Activated CD4-positive, alpha-beta T cell treated with anti-CD3 and anti-CD28 coated beads, Interleukin-2, amount 50 U/mL, for 1 hour (primary cell): Measurements from ENCODE around the gene R3HCC1L.
A peak's percentile ranks its signal among the peaks of the same experiment; 100 is the strongest.

Source experiments
- DNase-seq: peaks from one replicate; pipeline ENCODE4 v3.0.0-alpha.2; 2020

Gene R3HCC1L

DNA sequence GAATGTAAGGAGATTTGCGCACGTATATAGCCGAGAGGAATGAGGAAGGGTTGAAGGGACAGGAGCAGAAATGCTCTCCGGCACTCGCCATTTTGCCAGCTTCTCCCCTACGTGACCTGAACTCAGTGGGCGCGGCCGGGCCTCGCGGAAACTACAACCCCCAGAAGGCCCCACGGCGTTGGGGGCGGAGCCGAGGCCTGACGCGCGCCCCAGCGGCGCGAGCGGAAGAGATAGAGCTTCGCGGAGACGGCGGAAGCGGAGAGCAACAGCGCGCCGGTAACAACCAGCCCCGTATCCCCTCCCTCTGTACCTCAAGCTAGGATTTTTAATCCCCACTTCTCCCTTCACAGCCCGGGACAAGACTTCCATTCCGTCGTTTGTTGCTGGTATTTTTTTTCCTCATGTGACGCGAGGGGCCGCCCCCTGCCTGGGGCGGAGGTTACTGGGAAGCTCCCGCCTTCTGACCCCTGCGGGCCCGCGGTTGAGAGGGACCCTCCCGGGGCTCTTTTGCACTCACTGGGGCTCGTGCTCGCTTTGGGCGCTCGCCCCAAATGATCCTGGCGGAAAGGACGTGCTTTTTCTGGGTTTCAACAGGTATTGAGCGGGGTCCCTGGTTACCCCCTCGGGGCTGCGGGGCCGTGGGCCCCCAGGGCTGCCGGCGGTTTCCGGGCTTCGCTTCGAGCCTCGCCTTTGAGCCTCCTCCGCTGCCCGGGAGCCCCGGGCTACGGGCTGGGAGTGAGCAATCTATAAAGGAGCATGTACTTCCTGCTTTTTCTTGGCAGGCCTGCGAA lies at the start of gene R3HCC1L:
Gene R3HCC1L, plus strand, starts transcription at position 227 of the 791 bp plus-strand sequence. CDS start 73,458 bp downstream, outside the sequence.
- DNase-seq: peak; percentile 93

DNA sequence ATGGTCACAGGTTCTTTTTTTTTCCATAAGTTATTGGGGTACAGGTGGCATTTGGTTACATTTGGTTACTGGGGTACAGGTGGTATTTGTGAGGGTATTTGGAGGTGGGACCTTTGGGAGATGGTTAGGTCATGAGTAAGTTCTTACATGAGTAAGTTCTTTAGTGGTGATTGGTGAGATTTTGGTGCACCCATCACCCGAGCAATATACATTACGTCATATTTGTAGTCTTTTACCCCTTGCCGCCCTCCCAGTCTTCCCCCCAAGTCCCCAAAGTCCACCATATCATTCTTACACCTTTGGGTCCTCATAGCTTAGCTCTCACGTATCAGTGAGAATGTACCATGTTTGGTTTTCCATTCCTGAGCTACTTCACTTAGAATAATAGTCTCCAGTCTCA lies 49.2 kb upstream of the R3HCC1L start:
- DNase-seq: no peak

DNA sequence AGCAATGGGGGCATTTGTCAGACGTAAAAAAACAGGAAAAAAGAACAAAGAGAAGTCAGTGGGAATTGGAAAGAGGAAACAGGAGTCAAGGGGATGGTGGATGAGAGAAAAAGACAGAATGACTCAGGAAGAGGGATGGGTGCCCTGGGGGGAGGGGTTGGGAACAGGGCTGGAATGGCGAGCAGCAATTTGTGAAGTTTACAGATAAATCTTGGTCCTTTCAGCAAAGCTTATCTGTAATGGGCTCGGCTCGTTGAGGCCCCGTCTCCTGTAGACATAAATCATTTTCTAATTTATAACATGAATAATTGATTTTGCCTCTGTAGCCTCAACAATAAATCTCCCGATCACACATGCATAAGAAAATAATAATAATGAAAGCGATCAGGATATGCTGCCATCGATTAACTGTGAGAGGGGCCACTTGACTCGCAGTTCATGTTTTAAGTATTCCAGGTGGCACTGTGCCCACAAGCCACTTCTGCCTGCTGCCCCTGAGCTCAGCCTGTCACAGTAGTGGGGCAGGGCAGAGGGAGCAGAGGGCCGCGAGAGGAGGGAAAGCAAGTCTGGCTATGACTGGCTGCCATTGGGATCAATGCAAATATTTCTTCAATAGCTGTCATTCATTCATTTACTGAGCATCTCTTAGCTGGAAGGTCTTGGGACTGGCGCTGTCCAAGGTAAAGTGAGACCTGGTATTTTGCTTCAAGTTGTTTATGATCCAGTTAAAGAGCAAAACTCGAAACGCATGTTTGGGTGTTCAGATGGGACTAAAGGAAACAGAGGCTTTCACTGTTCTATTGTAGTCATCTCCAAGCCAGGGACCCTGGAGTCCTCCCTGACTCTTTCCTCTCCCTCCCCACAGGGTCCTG lies 47.4 kb upstream of the R3HCC1L start:
- DNase-seq: no peak

DNA sequence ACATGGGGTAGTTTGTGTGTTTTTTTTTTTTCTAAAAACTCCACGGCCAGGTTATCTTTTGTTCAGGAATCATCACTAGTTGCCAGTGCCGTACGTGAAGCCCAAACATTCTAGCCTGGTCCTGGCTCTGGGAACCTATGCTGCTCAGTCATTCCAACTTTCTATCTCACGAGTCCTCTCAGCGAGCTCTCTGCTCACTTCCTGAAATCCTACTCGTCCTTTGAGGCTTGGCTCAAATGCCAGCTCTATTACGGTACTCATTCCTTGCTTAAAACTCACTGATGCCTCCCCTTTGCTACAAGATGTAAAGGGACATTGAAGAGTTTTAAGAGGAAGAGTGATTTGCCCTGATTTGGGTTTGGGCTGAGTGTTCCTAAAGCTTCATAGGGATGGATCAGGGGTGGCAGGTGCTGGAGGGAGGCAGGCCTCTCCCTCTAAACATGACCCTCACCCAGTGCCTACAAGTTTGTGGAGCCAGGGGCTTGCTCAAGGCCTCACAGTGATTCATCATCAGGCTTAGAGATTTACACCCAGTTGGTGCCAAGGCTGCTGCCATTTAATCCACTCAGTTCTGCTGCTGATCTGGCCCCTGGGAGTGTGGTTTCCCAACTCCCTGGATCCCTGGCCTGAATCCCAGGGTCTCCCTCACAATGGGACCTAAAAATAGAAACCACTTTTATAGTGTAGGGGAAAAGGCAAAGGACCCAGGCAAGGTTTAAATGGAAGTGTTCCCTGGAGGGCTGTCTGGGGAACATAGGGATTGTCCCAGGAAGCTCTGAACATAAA lies 46.1 kb upstream of the R3HCC1L start:
- DNase-seq: no peak

DNA sequence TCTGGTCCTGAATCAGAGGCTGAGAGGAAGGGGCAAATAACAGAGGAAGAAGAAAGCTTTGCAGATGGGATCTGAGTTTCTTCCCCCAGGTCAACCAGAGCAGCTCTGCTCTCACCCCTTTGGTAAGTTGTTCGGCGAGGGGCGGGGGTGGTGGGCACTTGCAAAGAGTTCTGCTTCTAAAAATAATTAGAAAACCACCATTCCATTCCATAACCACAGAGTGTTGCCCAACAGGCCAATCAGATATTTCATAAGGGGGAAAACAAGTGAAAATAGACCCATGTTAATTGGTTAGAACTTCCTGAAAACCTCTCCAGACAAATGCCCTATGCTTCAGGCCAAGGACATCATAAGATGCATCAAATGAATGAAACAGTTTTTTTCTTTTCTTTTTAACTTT lies 43.6 kb upstream of the R3HCC1L start:
- DNase-seq: no peak

DNA sequence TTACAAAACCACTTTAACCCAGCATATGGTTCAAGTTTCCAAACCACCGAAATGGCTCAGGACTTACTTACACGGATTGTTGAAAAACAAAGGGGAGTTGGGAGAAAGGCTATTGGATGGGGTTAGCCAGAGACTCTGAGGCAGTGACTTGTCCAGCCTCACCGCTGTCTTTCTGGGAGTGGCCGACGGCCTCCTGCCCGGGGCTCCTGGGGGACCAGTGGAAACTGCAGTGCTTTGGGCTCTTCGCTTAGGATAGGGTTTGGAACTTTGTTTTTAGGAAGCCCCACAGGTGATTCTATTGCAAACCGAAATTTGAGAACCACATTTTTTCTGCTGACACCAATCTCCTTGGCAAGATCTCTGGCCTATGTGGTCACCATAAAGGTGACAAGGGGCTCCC lies 38.1 kb upstream of the R3HCC1L start:
- no peak for DNase-seq

DNA sequence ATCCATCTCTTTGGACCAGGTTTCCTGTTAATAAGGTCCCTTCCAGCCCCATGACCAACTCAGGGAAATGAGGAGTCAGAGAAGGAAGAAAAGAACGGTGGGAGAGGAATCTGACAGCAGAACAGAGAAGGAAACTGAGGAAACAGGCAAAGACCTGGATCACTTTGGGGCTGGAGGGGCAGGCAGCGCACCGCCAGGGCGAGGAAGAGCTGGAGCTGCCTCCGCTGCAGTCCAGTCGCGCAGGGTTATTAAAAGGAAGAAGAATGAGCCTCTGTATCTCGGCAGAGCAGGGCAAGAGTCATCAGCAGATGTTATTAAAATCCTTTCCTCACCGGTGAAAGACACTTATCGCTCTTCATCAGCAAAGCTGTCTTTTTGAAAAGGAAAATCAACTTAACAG lies 37.7 kb upstream of the R3HCC1L start:
- no peak for DNase-seq

DNA sequence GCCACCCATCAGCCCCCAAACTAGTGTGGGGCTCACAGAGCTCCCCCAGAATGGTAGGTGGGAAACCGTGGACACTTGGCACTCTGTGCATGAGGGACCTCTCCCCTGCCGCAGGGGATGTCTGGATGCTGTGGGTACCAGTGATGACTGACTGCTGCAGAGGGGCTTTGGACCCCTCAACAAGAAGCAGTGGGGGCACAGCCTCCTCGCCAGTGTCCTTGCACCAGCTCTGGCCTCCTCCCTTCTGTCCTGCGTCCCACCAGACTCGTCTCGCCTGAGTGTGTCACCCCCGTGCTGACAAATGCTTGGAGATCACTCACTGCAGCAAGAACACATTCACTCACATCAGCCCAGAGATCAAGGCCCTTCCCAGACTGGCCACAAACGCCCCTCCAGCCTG lies 37.3 kb upstream of the R3HCC1L start:
- no peak for DNase-seq

DNA sequence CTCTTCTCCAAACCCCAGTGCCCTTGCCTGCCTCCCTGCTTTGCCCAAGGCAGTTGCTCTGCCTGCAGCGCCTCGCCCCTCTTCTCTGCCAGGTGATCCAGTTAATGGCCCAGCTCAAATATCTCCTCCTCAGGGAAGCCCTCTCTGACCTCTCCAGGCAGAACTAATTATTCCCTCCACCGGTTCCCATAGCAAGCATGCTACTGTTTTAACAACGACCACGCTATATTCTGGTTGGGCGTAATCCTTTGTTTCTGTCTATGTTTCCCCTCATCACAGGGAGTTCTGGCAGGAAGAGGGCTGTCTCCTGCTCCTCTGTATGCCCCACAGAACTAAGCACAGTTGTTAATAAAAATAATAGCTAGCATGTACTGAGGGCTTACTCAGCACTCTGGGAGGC lies 36.8 kb upstream of the R3HCC1L start:
- no peak for DNase-seq

DNA sequence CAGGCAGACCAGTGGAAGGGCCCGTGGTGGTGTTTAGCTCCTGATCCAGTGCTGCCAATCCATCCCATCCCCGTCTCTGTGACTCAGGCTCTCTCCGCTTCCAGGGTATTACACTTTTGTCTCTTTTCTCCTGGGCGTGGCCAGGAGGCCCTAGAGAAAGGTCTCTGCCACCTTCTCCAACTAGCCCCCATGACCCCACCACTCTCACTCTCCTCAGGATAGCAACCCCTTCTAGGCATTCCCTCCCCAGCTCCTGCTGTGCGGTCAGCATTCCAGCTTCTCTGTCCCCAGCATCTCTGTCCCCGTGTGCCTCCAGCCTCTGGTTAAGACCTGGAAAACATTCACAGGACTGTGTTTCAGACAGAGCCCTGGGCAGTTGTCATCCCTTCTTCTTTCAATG lies 36.2 kb upstream of the R3HCC1L start:
- no peak for DNase-seq

DNA sequence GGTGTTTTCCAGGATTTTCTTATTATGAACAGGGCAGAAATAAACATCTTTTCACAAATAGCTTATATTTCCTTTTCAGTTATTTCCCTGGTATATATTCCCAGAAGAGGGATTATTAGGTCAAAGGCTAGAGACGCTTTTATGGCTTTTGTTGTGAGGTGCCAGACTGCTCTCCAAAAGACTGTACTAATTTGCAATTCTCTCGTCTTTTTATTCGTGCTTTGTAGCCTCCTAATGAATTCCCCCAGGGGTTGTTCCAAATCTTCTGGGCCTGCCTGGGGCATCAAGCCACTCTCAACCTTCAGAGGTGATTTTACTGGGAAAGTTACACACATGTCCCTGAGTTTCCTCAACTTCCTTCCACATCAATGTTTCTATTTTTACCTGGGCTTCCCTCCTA lies 34.0 kb upstream of the R3HCC1L start:
- DNase-seq: no peak

DNA sequence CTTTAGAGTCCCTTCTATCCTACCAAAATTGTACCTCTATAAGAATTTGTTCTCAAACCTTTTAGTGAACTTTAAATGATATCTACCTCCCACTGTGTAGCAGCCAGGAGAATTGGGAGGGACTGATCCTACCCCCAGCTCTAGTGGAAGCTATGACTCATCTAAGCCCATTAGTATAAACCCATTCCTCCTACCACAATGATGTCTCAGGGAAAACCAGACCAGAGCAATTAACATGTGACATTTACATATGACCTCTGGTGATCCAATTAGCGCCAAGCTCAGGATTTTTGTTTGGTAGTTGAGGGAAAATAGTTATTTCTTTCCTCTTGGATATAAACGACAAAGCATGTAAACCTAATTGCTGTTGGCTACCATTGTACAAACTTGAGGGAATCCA lies 33.1 kb upstream of the R3HCC1L start:
- no peak for DNase-seq

DNA sequence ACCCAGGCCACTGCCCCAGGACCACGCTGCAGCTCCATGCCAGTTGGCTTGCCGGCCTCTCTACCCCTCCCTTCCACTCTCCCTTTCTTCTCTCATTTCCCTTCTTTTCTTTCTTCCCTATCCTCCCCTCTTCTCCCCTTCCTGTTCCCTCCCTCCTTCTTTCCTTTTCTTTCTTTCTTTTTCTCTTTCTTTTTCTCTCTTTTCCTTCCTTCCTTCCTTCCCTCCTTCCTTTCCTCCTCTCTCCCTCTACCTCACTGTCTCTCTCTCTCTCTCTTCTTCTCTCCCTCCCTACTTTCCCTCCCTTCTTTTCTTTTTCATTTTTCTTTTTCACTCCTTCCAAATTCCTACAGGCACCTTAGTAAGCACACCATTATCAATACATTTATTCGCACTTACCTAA lies 30.3 kb upstream of the R3HCC1L start:
- DNase-seq: no peak

DNA sequence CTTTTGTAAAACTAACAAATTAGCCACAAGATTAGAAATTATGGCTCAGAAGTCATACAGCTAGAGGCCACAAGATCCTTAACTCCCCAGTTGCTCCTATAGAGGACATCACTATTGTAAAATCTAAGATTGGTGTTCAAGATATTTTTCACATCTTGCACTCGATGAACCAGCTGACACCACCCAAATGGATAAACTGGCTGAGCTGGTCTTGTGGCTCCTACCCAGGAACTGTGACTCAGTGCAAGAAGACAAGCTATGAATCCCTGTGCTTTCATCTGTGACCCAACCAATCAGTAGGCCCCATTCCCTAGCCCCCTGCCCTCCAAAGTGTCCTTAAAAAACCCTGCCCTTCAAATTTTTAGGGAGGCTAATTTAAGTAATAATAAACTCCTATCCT lies 27.9 kb upstream of the R3HCC1L start:
- DNase-seq: no peak

DNA sequence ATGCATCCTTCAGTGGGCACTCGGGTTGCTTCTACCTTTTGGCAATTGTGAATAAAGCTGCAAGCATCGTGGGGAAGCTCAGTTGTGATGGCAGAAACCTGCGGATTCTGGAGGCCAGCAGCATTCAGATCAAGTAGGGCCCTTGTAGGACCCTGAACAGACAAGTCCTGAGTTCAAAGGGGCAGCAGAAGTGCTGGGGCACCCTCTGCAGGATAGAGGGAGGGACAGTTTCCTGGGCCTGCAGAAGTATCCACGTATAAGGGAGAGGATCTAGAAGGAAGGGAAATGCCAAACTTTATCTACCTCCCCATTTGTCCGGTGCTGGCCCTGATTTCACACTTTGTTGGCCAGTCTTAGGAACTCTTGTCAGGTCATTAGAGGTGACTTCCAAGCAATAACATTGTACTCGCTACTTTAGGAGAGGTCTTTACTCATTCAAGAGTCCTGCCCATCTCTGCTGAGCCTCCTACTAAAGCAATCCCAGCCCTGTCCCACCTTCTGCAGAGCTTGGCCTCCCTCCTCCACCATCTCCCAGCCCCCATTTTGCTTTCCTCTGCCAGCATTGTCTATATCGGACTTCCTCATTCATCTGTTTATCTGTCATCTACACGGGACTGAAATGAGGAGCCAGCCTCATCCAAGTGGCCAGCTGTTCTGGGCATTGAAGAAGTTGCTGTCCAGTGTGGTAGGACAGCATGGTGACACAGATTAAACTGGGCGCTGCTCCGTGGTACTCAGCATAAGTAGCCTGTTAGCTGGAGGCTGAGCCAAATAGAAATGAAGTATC lies 26.6 kb upstream of the R3HCC1L start:
- no peak for DNase-seq

DNA sequence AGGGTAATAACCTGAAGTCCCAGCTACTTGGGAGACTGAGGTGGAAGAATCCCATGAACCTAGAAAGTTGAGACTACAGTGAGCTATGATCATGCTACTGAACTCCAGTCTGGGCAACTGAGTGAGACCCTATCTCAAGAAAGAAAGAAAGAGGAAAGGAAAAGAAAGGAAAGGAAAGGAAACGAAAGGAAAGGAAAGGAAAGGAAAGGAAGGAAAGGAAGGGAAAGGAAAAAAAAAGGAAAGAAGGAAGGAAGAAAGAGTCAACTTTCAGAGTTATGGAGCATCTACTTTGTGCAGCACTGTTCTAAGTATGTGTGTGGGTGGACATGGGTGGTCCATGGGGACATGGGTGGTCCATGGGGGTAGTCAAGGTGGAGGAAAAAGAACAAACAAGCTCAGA lies 24.1 kb upstream of the R3HCC1L start:
- DNase-seq: no peak

DNA sequence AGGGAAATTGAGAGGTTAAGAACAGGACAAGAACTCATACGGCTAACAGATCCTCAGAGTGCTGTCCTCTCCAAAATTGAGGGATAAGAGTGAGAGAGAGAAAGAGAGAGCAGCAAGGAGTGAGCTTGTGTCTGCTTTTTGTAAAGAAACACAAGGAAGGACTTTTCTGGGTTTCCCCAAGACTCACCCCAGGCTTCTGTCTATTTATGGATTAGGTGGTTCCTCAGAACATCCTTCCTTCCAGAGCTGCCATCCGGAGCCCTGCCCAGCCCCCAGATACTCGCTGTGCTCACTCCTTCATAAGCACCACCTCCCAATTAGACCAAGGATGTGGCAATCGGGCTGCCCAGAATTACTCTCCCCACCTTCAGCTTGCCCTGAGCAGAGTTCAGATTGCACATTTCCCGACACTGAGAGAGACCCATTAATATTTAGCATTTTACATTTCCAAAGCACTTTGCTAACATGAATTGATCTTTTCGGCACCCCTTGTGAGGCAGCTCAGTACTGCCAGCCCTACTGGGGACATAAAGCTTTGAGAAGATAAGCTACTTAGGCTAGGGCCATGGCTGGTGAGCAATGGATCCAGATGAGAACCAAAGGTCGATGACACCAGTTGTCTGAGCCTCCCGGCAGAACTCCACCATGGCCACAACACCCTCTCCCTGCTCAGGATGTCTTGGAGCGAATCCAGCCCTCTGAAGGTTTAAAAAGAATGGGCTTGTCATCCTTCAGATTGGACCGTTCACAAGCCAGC lies 19.2 kb upstream of the R3HCC1L start:
- DNase-seq: no peak

DNA sequence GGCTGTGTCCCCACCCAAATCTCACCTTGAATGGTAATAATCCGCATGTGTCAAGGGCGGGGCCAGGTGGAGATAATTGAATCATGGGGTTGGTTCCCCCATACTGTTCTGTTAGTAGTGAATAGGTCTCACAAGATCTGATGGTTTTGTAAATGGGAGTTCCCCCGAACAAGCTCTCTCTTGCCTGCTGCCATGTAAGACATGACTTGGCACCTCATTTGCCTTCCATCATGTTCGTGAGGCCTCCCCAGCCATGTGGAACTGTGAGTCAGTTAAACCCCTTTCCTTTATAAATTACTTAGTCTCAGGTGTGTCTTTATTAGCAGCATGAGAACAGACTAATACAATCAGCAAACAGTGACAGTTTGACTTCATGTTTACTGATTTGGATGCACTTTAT lies 14.6 kb upstream of the R3HCC1L start:
- DNase-seq: no peak

DNA sequence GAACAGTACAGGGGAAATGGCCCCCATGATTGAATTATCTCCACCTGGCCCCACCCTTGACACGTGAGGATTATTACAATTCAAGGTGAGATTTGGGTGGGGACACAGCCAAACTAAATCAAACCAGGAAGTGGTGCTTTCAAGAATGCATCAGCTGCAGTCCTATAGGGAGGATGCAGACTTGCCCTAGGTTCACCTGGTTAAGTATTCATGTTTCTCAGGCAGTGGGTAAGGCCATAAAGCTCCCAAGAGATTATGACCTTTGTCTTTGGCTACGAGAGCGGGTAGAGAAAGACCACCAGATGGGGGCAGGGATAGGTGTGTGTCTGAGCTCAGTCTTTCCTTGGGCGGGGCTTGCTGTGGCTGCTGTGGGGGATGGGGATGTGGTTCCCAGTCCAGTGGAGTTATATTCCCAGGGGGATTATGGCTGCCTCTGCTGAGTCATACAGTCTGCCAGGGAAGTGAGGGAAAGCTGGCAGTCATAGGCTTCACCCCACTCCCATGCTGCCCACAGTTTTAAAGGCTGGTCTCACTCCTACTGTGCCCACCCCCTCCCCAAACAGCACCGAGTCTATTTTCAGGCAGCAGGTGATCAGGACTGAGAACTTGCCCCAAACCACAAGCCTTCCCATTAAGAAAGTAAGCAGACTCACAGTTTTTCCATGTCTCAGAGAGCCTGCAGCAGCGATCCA lies 8.4 kb upstream of the R3HCC1L start:
- no peak for DNase-seq

DNA sequence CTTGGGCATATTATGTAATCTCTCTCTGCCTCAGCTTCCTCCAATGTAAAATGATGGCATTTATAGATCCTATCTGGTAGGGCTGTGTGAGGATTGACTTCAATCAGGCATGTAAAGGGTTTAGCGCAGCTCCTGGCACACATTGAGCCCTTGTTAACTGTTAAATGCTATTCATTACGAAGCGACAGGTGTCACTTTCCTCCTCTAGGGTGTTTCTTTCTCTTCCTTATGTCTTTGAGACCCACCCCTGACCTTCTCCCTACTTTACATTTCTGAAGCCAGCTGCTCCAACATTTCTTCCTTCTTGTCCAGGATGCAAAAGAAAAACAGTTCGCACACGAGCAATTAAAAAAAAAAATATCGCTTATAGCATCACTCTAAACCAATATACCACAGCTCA lies 5.7 kb upstream of the R3HCC1L start:
- no peak for DNase-seq

DNA sequence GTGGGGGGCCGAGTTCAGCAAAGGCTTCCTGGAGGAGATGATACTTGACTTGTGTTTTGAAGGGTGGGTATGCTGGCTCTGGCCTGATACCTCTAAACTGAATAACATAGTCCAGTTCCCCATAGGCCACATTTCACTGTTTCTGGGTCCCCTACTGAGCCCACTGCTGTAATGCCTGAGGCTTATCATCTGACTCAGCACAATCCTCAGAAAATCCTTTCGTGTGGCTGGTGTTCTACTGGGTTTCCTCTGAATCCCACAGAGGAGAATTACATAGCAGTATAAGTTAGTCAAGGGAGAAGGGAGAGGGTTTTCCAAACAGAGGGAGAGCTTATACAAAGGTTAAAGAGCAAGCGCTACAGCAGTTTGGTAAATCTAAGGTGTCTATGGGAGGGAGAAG lies 2.8 kb upstream of the R3HCC1L start:
- DNase-seq: no peak
